ENCODE results near the gene DMBT1. TPM values are rescaled to one million over a fixed set of nuclear protein-coding genes. Genes with fewer than 3 reads are reported as not detected.

The DMBT1 gene
- total and polyA plus RNA-seq, 2 of the 4 experiments (the other 2 are of a cell fraction) = under 0.01 TPM; not detected in 1

- TF ChIP-seq CEBPB (IDR thresholded peaks at IDR 0.05; ENCODE audit: low read depth, low read length) (no peak), MXI1 (IDR thresholded peaks at IDR 0.05; ENCODE audit: borderline replicate concordance, low read depth, low read length) (no peak), ELK1 (IDR thresholded peaks at IDR 0.05; ENCODE audit: borderline replicate concordance, low read depth, low read length) (no peak)
- DNase-seq = no peak
Observed at GRCh38 chr10:122588381-122588780, 27.8 kb downstream of the DMBT1 start.

More at GRCh38 chr10:122588381-122588780, 27.8 kb downstream of the DMBT1 start:
- BruUV-seq (replicated peaks) = no TSS peak
- H2AFZ ChIP-seq (replicated peaks; ENCODE audit: low read length, poor library complexity) = no peak overlapping the region
- no peak overlapping the region for H3K18ac ChIP-seq (ENCODE audit: low read depth, low read length)
- H3K9me3 ChIP-seq (ENCODE audit: control insufficient read depth, insufficient read depth, low read length) = no peaks in the 10 kb centered on the region
- H3K4me2 ChIP-seq (ENCODE audit: low read depth, low read length) = no peak overlapping the region
- no peak overlapping the region for H2AK9ac ChIP-seq (replicated peaks; ENCODE audit: low read depth, low read length, poor library complexity)
- H3K27ac ChIP-seq (ENCODE audit: insufficient read depth, low read length) = no peak overlapping the region
- no peak overlapping the region for H4K5ac ChIP-seq (ENCODE audit: low read depth, low read length)
- no peak overlapping the region for H2AK5ac ChIP-seq (ENCODE audit: low read depth, low read length)
- no peak overlapping the region for H4K8ac ChIP-seq (ENCODE audit: low read depth in 2 of 2, low read length in 2 of 2)
- intact Hi-C loops (cut with micrococcal nuclease) (no loop called here), dilution Hi-C loops (cut with HindIII; ENCODE audit: low sequenced_read_pairs, unreplicated experiment) (no loop called here), in situ Hi-C loops (cut with MboI; ENCODE audit: low sequenced_read_pairs) (no loop called here)
- H3K36me3 ChIP-seq (ENCODE audit: control insufficient read depth, insufficient read depth, low read length) = no peaks in the 10 kb centered on the region
- ChIA-PET POLR2A (ENCODE audit: unreplicated experiment) (no interaction called here), CTCF (no interaction called here)
- H2BK5ac ChIP-seq (ENCODE audit: low read depth, low read length, poor library complexity, severe bottlenecking) = no peak overlapping the region
- no peaks in the 10 kb centered on the region for H3K9me1 ChIP-seq (ENCODE audit: insufficient read depth, low read length)
- H3K9ac ChIP-seq (ENCODE audit: low read depth, low read length) = no peak overlapping the region
- no peak for ATAC-seq (ENCODE audit: low read depth)
- no peaks in the 10 kb centered on the region for H4K20me1 ChIP-seq (ENCODE audit: insufficient read depth, low read length)
- H3K14ac ChIP-seq (replicated peaks; ENCODE audit: low read depth, low read length) = no peak overlapping the region
- H3K4ac ChIP-seq (ENCODE audit: low read depth, low read length) = no peak overlapping the region
- H3K79me1 ChIP-seq (ENCODE audit: low read depth in 1 of 2, low read length in 2 of 2) = no peaks in the 10 kb centered on the region
- no peaks in the 10 kb centered on the region for H3K4me1 ChIP-seq (ENCODE audit: control insufficient read depth, insufficient read depth, low read length)
- H4K91ac ChIP-seq (ENCODE audit: insufficient read depth, low read depth, low read length) = no peak overlapping the region
- no peak overlapping the region for H2BK120ac ChIP-seq (ENCODE audit: low read depth, low read length)
- no peak overlapping the region for H3K56ac ChIP-seq (ENCODE audit: extremely low read depth, insufficient read depth, low read length)
- H2BK15ac ChIP-seq (ENCODE audit: low read depth, low read length) = no peak overlapping the region
- no peaks in the 10 kb centered on the region for H3K27me3 ChIP-seq (ENCODE audit: control insufficient read depth, insufficient read depth, low read length)
- H3K4me3 ChIP-seq (ENCODE audit: insufficient read depth, low read depth, low read length) = no peak overlapping the region
- no CpG with 5 or more reads among the region's 3 CpGs for WGBS, 2 experiments (ENCODE audit: extremely low coverage in 2 of 2, insufficient read length in 1 of 2)
- no peak overlapping the region for H2BK20ac ChIP-seq (ENCODE audit: low read depth, low read length)
- no peak overlapping the region for H3K23ac ChIP-seq (ENCODE audit: low read depth, low read length)

Measured in IMR-90 (cell line).